Thyroid gland (tissue), 4 donors: ENCODE data around the gene SOX1.

Experiments used
- CTCF ChIP-seq, 6 experiments: fragments of 200-600 bp in 3 of 6; fragments of 450-650 bp in 3 of 6; sonication (generic) in 3 of 6; IDR thresholded peaks; one replicate each; pipeline ENCODE4 v1.5.1; 2016 to 2019; ENCODE audit warnings: antibody characterized with exemption in 6 of 6, mild to moderate bottlenecking in 2 of 6, inconsistent platforms in 1 of 6, moderate library complexity in 1 of 6
- POLR2A ChIP-seq, 2 donors: fragments of 450-650 bp; IDR thresholded peaks; one replicate each; pipeline ENCODE4 v1.6.1; 2017; ENCODE audit warnings: antibody characterized with exemption in 2 of 2, mild to moderate bottlenecking in 2 of 2, moderate library complexity in 1 of 2

- TF ChIP-seq CTCF (IDR thresholded peaks at IDR 0.05): no peak
- no peak for TF ChIP-seq POLR2A (IDR thresholded peaks at IDR 0.05)
Observed at GRCh38 chr13:112052213-112052612, 14.7 kb upstream of the SOX1 start.
